Upper lobe of right lung (tissue), 1 donor: Measurements from ENCODE around the gene P2RY10. TPM values are rescaled to one million over a fixed set of nuclear protein-coding genes. Genes with fewer than 3 reads are reported as not detected.

ENCODE experiments used
- ATAC-seq: fragments of 200-7000 bp; cut with Tn5 transposase; one replicate; pipeline ENCODE4 v1.9.1; 2020; ENCODE audit warnings: mild to moderate bottlenecking, moderate library complexity
- DNase-seq: peaks from one replicate; pipeline ENCODE4 v3.0.0-alpha.2; 2020
- H3K27ac ChIP-seq: fragments of 200-600 bp; one replicate; pipeline ENCODE4 v1.8.0; 2022
- H3K27me3 ChIP-seq: fragments of 200-600 bp; one replicate; pipeline ENCODE4 v1.8.0; 2022; ENCODE audit warnings: mild to moderate bottlenecking
- H3K36me3 ChIP-seq: fragments of 200-600 bp; one replicate; pipeline ENCODE4 v1.8.0; 2022
- H3K4me1 ChIP-seq: fragments of 200-600 bp; one replicate; pipeline ENCODE4 v1.8.0; 2022
- H3K4me3 ChIP-seq: fragments of 200-600 bp; one replicate; pipeline ENCODE4 v1.8.0; 2022; ENCODE audit warnings: mild to moderate bottlenecking
- H3K9me3 ChIP-seq: fragments of 200-600 bp; one replicate; pipeline ENCODE4 v1.8.0; 2022
- CTCF ChIP-seq: fragments of 200-600 bp; IDR thresholded peaks from one replicate; pipeline ENCODE4 v1.8.0; 2022; ENCODE audit warnings: antibody characterized with exemption
- intact Hi-C: fragments of 100-400 bp; cut with DNase I; formaldehyde crosslinking; loops from one replicate; pipeline ENCODE4 v1.11.0; 2022
- total RNA-seq: library from RNA; stranded (reverse); fragmentation: NEBNext Ultra II Directional; extraction: Animal tissue kit (Norgen Biotek cat#: 25700); gene quantifications from one replicate; pipeline ENCODE4 v1.2.1, GENCODE V29; 2021
- donor health status: DM: no; HTN: yes; CAD: no; lungs with severe emphysema.

P2RY10 gene
- total RNA-seq, 1 donor from 2014 or later: 1.8 TPM

GRCh38 chrX:78944351-78944750, 840 bp upstream of the P2RY10 start:
- Histone ChIP-seq H3K4me1 (no peaks in the 10 kb centered on the region), H3K27ac (no peak overlapping the region), H3K36me3 (no peaks in the 10 kb centered on the region), H3K27me3 (no peaks in the 10 kb centered on the region), H3K9me3 (no peaks in the 10 kb centered on the region), H3K4me3 (no peak overlapping the region)
- DNase-seq (no peak), ATAC-seq (no peak)
- intact Hi-C loops: no loop called here
- TF ChIP-seq CTCF: no peak

GRCh38 chrX:78946178-78946931, 1.2 kb downstream of the P2RY10 start:
- ATAC-seq (no peak), DNase-seq (no peak)
- Histone ChIP-seq H3K27me3 (no peaks in the 10 kb centered on the region), H3K4me1 (no peaks in the 10 kb centered on the region), H3K4me3 (peak overlapping the region; percentile 21), H3K9me3 (no peaks in the 10 kb centered on the region), H3K36me3 (no peaks in the 10 kb centered on the region), H3K27ac (no peak overlapping the region)
- TF ChIP-seq CTCF: no peak
- intact Hi-C loops: no loop called here

DNA sequence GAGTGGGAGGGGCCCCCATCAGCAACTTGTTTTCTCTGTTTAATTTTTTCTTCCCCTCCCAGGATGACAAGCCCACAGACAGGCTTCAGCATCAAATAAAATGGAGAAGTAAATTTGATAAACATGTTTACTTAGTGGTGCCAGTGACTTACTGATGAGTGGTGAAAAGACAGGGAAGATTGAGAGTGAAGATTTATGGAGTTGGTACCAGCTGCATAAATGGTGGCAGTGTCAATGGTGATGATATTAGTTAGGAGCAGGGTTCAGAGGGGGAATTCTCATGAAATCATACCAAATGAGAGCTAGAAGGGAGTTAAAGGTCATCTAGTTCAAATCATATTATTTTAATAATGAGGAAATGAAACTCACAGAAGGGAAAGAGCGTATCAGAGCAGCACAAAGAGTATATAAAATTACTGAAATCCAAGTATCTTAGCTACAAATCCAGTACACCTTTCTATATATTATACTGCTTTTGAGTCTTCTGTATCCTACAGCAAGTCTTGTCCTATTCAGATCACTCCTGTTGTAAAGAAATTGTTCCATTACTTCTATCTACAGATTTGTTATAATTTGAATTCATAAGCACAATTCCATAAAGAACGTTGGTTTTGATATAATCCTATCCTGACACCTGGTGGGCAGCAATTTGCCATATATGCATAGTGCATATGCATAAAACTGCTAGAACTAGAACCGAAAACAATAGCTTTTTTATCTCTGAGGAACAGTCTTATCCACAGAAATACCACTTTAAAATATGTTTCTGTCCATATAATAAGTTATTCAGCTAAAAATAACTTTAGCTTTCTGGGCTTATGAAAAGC, 5.0 kb downstream of the P2RY10 start:
- intact Hi-C loops: no loop called here
- DNase-seq (no peak), ATAC-seq (no peak)

DNA sequence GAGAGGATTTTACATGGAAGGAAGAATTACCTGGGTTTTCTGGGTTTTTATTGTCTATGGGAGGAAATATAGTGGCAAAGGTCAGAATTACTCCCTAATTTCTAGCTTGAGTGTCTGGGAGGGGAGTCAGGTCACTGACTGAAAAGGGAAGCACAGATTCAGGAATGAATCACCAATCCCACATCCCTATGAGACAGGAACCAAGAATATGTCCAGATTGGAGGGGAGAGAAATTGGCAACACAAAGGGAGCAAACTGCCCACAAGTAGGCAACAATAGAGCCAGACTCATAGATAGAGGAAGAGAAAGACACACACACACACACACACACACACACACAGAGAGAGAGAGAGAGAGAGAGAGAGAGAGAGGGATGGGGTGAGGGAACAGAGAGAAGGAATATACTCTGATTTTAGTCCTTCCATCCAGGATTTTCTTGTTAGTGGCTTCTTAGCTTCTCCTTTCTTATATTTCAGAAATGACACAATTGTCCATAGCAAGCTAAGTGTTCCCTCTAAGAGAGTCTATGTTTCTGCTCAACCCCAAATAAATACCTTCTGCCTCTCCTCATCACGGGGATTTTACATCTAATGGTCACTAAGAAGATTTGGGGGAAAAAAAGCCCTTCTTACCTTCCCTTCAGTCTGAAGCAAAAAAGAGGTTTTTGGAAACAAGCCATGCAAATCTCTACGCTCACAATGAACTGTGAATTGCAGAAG, 12.0 kb downstream of the P2RY10 start:
- H3K27ac ChIP-seq: no peak overlapping the region
- no peaks in the 10 kb centered on the region for H3K9me3 ChIP-seq
- DNase-seq (no peak), ATAC-seq (no peak)
- intact Hi-C loops: no loop called here
- H3K4me3 ChIP-seq: no peak overlapping the region
- no peaks in the 10 kb centered on the region for H3K4me1 ChIP-seq
- H3K27me3 ChIP-seq: no peaks in the 10 kb centered on the region
- H3K36me3 ChIP-seq: no peaks in the 10 kb centered on the region
- TF ChIP-seq CTCF: no peak

More for the DNA sequence above, 5.0 kb downstream of the P2RY10 start:
- no peaks in the 10 kb centered on the region for H3K27me3 ChIP-seq
- no peak overlapping the region for H3K4me3 ChIP-seq
- no peaks in the 10 kb centered on the region for H3K36me3 ChIP-seq
- no peaks in the 10 kb centered on the region for H3K4me1 ChIP-seq
- no peaks in the 10 kb centered on the region for H3K9me3 ChIP-seq
- H3K27ac ChIP-seq: no peak overlapping the region
- no peak for TF ChIP-seq CTCF

GRCh38 chrX:78957768-78958130, 12.6 kb downstream of the P2RY10 start:
- intact Hi-C loops: no loop called here
- H3K9me3 ChIP-seq: no peaks in the 10 kb centered on the region
- no peak for ATAC-seq

More at GRCh38 chrX:78957768-78958130, 12.6 kb downstream of the P2RY10 start:
- Histone ChIP-seq H3K27me3 (no peaks in the 10 kb centered on the region), H3K36me3 (no peaks in the 10 kb centered on the region), H3K4me3 (no peak overlapping the region), H3K27ac (no peak overlapping the region), H3K4me1 (no peaks in the 10 kb centered on the region)
- TF ChIP-seq CTCF: no peak
- no peak for DNase-seq
